Pancreas (tissue), 10 donors: Measurements from ENCODE around the gene GPR78. TPM values are rescaled to one million over a fixed set of nuclear protein-coding genes. Genes with fewer than 3 reads are reported as not detected.

ENCODE experiments used
- ATAC-seq, 4 donors: fragments of 200-7000 bp; cut with Tn5 transposase; one replicate each; pipeline versions ENCODE4 v1.8.0 to v1.9.1; 2020; ENCODE audit warnings: mild to moderate bottlenecking in 4 of 4, moderate library complexity in 4 of 4
- DNase-seq, 6 donors: peaks; one replicate each; pipeline ENCODE4 v3.0.0-alpha.2; 2020
- FAIRE-seq: peaks from 2 replicates; lab custom pipeline; 2012; peaks lifted over from hg19 to GRCh38; lab: Jason Lieb, UNC
- H3K27ac ChIP-seq, 4 donors: fragments of 200-600 bp; sonication (generic); 1 replicate in 3 of 4; 2 replicates in 1 of 4; pipeline versions ENCODE4 v1.5.0 to v1.8.0; 2020
- H3K27me3 ChIP-seq, 4 donors: fragments of 200-600 bp; one replicate each; pipeline ENCODE4 v1.8.0; 2021
- H3K36me3 ChIP-seq, 3 donors: fragments of 200-600 bp; sonication (generic) in 1 of 3; one replicate each; pipeline versions ENCODE4 v1.5.0 to v1.8.0; 2020 to 2021
- H3K4me1 ChIP-seq, 3 donors: fragments of 200-600 bp; one replicate each; pipeline ENCODE4 v1.8.0; 2021
- H3K4me3 ChIP-seq, 4 donors: fragments of 200-600 bp; sonication (generic) in 2 of 4; one replicate each; pipeline versions ENCODE4 v1.5.0 to v1.8.0; 2020 to 2021
- H3K9me3 ChIP-seq, 4 donors: fragments of 200-600 bp; one replicate each; pipeline ENCODE4 v1.8.0; 2021
- CTCF ChIP-seq, 4 donors: fragments of 200-600 bp; sonication (generic) in 3 of 4; IDR thresholded peaks; one replicate each; pipeline versions ENCODE4 v1.5.0 to v1.8.0; 2021; ENCODE audit warnings: antibody characterized with exemption in 4 of 4
- WGBS, 2 donors: extraction: QIAGEN DNeasy Blood & Tissue Kit; methylation state at CpG; one replicate each; pipeline ENCODE4 v1.1.7; 2013; 5-methylcytosine and 5-hydroxymethylcytosine counted together
- intact Hi-C, 3 donors: fragments of 100-400 bp; cut with DNase I; formaldehyde crosslinking; loops; one replicate each; pipeline versions ENCODE4 v1.11.1 to v1.14.2; 2022
- polyA plus RNA-seq, 2 donors: library from polyadenylated mRNA; stranded (reverse); fragments of 200-250 nt; gene quantifications; one replicate each; pipeline ENCODE4 v1.2.3, GENCODE V29; 2013
- total RNA-seq, 6 donors: library from RNA; stranded (reverse); fragmentation: NEBNext Ultra II Directional in 4 of 6; extraction: Animal tissue kit (Norgen Biotek cat#: 25700) in 4 of 6; gene quantifications; one replicate each; pipeline versions ENCODE4 v1.2.1 to v1.2.4, GENCODE V29; 2021 to 2023
- donor health status: healthy with polysubstance abuse.
- donor health status: DM: no; HTN: no; CAD: no; lungs with moderate emphysema.
- donor health status: DM: no; HTN: no; CAD: no.
- donor health status: control.
- donor health status: control.
- donor health status: Bipolar disorder and iron deficiency.
- donor health status: DM: yes; HTN: yes; CAD: no.
- donor health status: DM: no; HTN: no; CAD: no.
- donor health status: DM: no; HTN: no; CAD: no.
- donor health status: DM: yes; HTN: yes; CAD: no.

The GPR78 gene
- total and polyA plus RNA-seq, 8 donors, result 0.02 to 0.04 TPM; not detected in 6

GRCh38 chr4:8585721-8586212 is 5.6 kb downstream of the GPR78 start:
- H3K27me3 ChIP-seq, result peaks cover 0 to 7% (median 3%) of the 10 kb centered on the region in 4 donors
- WGBS, 2 donors, result 45 to 54% methylated on average over 6 to 7 of the region's 7 CpGs
- DNase-seq (peak in 1 of 6 donors; percentile 27), FAIRE-seq (no peak), ATAC-seq (no peak)
- no peak overlapping the region for H3K4me3 ChIP-seq
- TF ChIP-seq CTCF (IDR thresholded peaks at IDR 0.05), result no peak
- no peaks in the 10 kb centered on the region for H3K4me1 ChIP-seq
- no peaks in the 10 kb centered on the region for H3K36me3 ChIP-seq
- intact Hi-C loops, result loop anchor here in 1 of 3 donors (5.0 kb wide), 1 partner anchor 113 kb away; no protein-coding TSS in a partner anchor
- no peaks in the 10 kb centered on the region for H3K9me3 ChIP-seq
- H3K27ac ChIP-seq, result no peak overlapping the region

GRCh38 chr4:8586246-8586645 is 6.1 kb downstream of the GPR78 start:
- Histone ChIP-seq H3K4me1 (no peaks in the 10 kb centered on the region), H3K9me3 (no peaks in the 10 kb centered on the region), H3K27ac (no peak overlapping the region), H3K4me3 (no peak overlapping the region), H3K27me3 (peaks cover 0 to 5% (median under 1%) of the 10 kb centered on the region in 4 donors), H3K36me3 (no peaks in the 10 kb centered on the region)
- 36 to 46% methylated on average over 5 of the region's 5 CpGs for WGBS, 2 donors
- DNase-seq (no peak), FAIRE-seq (no peak), ATAC-seq (no peak)
- no peak for TF ChIP-seq CTCF (IDR thresholded peaks at IDR 0.05)
- intact Hi-C loops, result loop anchor here in 1 of 3 donors (5.0 kb wide), 1 partner anchor 114 kb away; no protein-coding TSS in a partner anchor

- H3K4me1 ChIP-seq, result no peaks in the 10 kb centered on the region
- no peak for TF ChIP-seq CTCF (IDR thresholded peaks at IDR 0.05)
- DNase-seq (peak in 1 of 6 donors; percentile 52), FAIRE-seq (no peak), ATAC-seq (peak in 1 of 4 donors; percentile 39)
- 52 to 61% methylated on average over 37 of the region's 37 CpGs for WGBS, 2 donors
- peaks cover 0 to 4% (median 0%) of the 10 kb centered on the region in 4 donors for H3K27me3 ChIP-seq
- H3K4me3 ChIP-seq, result no peak overlapping the region
- H3K9me3 ChIP-seq, result no peaks in the 10 kb centered on the region
- H3K27ac ChIP-seq, result no peak overlapping the region
- intact Hi-C loops, result loop anchor here in 1 of 3 donors (5.0 kb wide), 1 partner anchor 115 kb away; no protein-coding TSS in a partner anchor
- H3K36me3 ChIP-seq, result no peaks in the 10 kb centered on the region
These were observed 6.7 kb downstream of the GPR78 start for GRCh38 chr4:8586671-8587468.

- intact Hi-C loops, result loop anchor here in 1 of 3 donors (5.0 kb wide), 1 partner anchor 115 kb away; no protein-coding TSS in a partner anchor
These were observed 7.4 kb downstream of the GPR78 start for GRCh38 chr4:8587469-8588195.

More at GRCh38 chr4:8587469-8588195, 7.4 kb downstream of the GPR78 start:
- WGBS, 2 donors, result 58 to 74% methylated on average over 18 of the region's 18 CpGs
- DNase-seq (peak in 1 of 6 donors; percentile 35), ATAC-seq (no peak), FAIRE-seq (no peak)
- TF ChIP-seq CTCF (IDR thresholded peaks at IDR 0.05), result no peak
- Histone ChIP-seq H3K27ac (no peak overlapping the region), H3K4me3 (no peak overlapping the region), H3K27me3 (peaks cover 0 to 11% (median 0%) of the 10 kb centered on the region in 4 donors), H3K4me1 (no peaks in the 10 kb centered on the region), H3K36me3 (no peaks in the 10 kb centered on the region), H3K9me3 (no peaks in the 10 kb centered on the region)
